HL-60 (cell line): Measurements from ENCODE around the gene SSPN.

Source experiments
- DNase-seq, 2 experiments: peaks; one replicate each; pipeline ENCODE4 v3.0.0-alpha.2; 2010 to 2020; ENCODE audit warnings: low read depth in 1 of 2, low spot score in 1 of 2
- H3K27ac ChIP-seq: fragments of 250-450 bp; sonication (Bioruptor Pico); replicated peaks from 2 replicates; pipeline ENCODE4 v1.5.1; 2020; ENCODE audit warnings: mild to moderate bottlenecking, moderate library complexity
- H3K27me3 ChIP-seq: fragments of 250-450 bp; sonication (Bioruptor Pico); 2 replicates; pipeline ENCODE4 v1.5.1; 2021; ENCODE audit warnings: mild to moderate bottlenecking, moderate library complexity; ENCODE audit not compliant: insufficient read depth, poor library complexity, severe bottlenecking
- H3K4me3 ChIP-seq: replicated peaks from 2 replicates; pipeline ENCODE4 v1.5.1; 2011; ENCODE audit warnings: mild to moderate bottlenecking, control low read depth, low read length; ENCODE audit not compliant: insufficient read depth
- GABPA ChIP-seq: IDR thresholded peaks from 2 replicates; pipeline ENCODE4 v1.6.1; 2012; ENCODE audit warnings: low read depth
- POLR2AphosphoS5 ChIP-seq: IDR thresholded peaks from 2 replicates; pipeline ENCODE4 v1.6.1; 2012; ENCODE audit warnings: low read depth
- SPI1 ChIP-seq: IDR thresholded peaks from 2 replicates; pipeline ENCODE4 v1.6.1; 2012; ENCODE audit warnings: low read depth, mild to moderate bottlenecking, borderline replicate concordance
- TF ChIP-seq, protein P1 (sequence below): IDR thresholded peaks from 2 replicates; pipeline ENCODE4 v1.6.1; 2012; ENCODE audit warnings: low read depth; ENCODE audit not compliant: insufficient replicate concordance
- TF ChIP-seq, protein P2 (sequence below): IDR thresholded peaks from one replicate; pipeline ENCODE4 v1.5.1; 2011; ENCODE audit warnings: low read length, control low read depth, inconsistent platforms; ENCODE audit not compliant: insufficient read depth

SSPN gene

GRCh38 chr12:26150736-26151450, 44.5 kb upstream of the SSPN start:
- TF ChIP-seq POLR2AphosphoS5 = no peak
- no peak for TF ChIP-seq GABPA
- TF ChIP-seq, protein P1, sequence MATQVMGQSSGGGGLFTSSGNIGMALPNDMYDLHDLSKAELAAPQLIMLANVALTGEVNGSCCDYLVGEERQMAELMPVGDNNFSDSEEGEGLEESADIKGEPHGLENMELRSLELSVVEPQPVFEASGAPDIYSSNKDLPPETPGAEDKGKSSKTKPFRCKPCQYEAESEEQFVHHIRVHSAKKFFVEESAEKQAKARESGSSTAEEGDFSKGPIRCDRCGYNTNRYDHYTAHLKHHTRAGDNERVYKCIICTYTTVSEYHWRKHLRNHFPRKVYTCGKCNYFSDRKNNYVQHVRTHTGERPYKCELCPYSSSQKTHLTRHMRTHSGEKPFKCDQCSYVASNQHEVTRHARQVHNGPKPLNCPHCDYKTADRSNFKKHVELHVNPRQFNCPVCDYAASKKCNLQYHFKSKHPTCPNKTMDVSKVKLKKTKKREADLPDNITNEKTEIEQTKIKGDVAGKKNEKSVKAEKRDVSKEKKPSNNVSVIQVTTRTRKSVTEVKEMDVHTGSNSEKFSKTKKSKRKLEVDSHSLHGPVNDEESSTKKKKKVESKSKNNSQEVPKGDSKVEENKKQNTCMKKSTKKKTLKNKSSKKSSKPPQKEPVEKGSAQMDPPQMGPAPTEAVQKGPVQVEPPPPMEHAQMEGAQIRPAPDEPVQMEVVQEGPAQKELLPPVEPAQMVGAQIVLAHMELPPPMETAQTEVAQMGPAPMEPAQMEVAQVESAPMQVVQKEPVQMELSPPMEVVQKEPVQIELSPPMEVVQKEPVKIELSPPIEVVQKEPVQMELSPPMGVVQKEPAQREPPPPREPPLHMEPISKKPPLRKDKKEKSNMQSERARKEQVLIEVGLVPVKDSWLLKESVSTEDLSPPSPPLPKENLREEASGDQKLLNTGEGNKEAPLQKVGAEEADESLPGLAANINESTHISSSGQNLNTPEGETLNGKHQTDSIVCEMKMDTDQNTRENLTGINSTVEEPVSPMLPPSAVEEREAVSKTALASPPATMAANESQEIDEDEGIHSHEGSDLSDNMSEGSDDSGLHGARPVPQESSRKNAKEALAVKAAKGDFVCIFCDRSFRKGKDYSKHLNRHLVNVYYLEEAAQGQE = no peak
- TF ChIP-seq, protein P2, sequence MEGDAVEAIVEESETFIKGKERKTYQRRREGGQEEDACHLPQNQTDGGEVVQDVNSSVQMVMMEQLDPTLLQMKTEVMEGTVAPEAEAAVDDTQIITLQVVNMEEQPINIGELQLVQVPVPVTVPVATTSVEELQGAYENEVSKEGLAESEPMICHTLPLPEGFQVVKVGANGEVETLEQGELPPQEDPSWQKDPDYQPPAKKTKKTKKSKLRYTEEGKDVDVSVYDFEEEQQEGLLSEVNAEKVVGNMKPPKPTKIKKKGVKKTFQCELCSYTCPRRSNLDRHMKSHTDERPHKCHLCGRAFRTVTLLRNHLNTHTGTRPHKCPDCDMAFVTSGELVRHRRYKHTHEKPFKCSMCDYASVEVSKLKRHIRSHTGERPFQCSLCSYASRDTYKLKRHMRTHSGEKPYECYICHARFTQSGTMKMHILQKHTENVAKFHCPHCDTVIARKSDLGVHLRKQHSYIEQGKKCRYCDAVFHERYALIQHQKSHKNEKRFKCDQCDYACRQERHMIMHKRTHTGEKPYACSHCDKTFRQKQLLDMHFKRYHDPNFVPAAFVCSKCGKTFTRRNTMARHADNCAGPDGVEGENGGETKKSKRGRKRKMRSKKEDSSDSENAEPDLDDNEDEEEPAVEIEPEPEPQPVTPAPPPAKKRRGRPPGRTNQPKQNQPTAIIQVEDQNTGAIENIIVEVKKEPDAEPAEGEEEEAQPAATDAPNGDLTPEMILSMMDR = no peak
- no peak for TF ChIP-seq SPI1
- Histone ChIP-seq H3K27me3 (no peaks in the 10 kb centered on the region), H3K27ac (no peak overlapping the region), H3K4me3 (no peak overlapping the region)
- no peak for DNase-seq

DNA sequence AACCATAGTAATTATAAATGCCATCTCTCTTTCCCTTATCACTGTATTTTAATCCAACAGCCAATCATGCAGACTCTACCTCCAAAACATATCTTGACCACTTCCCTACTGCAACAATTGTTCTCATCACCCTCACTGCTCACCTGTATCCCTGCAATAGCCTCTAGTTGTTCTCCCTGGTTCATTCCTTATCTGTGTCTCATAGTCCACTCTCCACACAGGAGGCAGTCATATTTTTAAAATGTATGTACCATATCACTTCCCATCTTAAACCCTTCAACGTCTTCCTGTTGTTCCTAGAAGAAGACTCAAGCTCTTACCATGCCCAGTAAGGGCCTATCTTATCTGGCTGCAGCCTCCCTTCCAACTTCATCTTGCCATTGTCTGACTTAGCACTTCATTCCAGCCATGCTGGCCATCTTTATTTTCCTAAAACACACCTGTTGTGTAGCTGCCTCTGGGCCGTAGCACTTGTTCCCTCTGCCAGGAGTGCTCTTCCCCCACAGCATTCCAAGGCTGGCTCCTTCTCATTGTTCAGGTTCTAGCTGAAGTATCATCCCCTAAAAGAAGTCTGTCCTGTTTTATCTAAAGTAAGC, 42.8 kb upstream of the SSPN start:
- no peak overlapping the region for H3K27ac ChIP-seq
- no peak overlapping the region for H3K4me3 ChIP-seq
- TF ChIP-seq SPI1 = no peak
- TF ChIP-seq, protein P2 = no peak
- TF ChIP-seq, protein P1 = no peak
- TF ChIP-seq POLR2AphosphoS5 = no peak
- no peak for TF ChIP-seq GABPA
- no peaks in the 10 kb centered on the region for H3K27me3 ChIP-seq
- no peak for DNase-seq

- no peaks in the 10 kb centered on the region for H3K27me3 ChIP-seq
- no peak overlapping the region for H3K27ac ChIP-seq
- no peak overlapping the region for H3K4me3 ChIP-seq
- TF ChIP-seq SPI1 (no peak), POLR2AphosphoS5 (no peak), GABPA (no peak)
- TF ChIP-seq, protein P1 = no peak
- TF ChIP-seq, protein P2 = no peak
- DNase-seq = no peak
Observed at GRCh38 chr12:26153421-26154154, 41.8 kb upstream of the SSPN start.
